Upper lobe of left lung (tissue), 6 donors: Measurements from ENCODE around the gene CDC27. TPM values are rescaled to one million over a fixed set of nuclear protein-coding genes. Genes with fewer than 3 reads are reported as not detected.

Source experiments
- ATAC-seq, 2 donors: fragments of 200-7000 bp; cut with Tn5 transposase; one replicate each; pipeline ENCODE4 v1.9.1; 2022; ENCODE audit warnings: mild to moderate bottlenecking in 2 of 2, moderate library complexity in 2 of 2; ENCODE audit not compliant: low FRiP score in 2 of 2
- DNase-seq, 2 donors: peaks; one replicate each; pipeline ENCODE4 v3.0.0-alpha.2; 2019 to 2020
- H3K27ac ChIP-seq, 4 donors: fragments of 200-600 bp; sonication (generic); one replicate each; pipeline ENCODE4 v1.5.1; 2016 to 2019
- H3K27me3 ChIP-seq, 4 donors: fragments of 200-600 bp; sonication (generic); one replicate each; pipeline ENCODE4 v1.5.1; 2017 to 2019
- H3K36me3 ChIP-seq, 4 donors: fragments of 200-600 bp; sonication (generic); one replicate each; pipeline ENCODE4 v1.5.1; 2016 to 2019
- H3K4me1 ChIP-seq, 4 donors: fragments of 200-600 bp; sonication (generic); one replicate each; pipeline ENCODE4 v1.5.1; 2018 to 2019
- H3K4me3 ChIP-seq, 4 donors: fragments of 200-600 bp; sonication (generic); one replicate each; pipeline ENCODE4 v1.5.1; 2017 to 2019; ENCODE audit warnings: mild to moderate bottlenecking in 2 of 4, moderate library complexity in 1 of 4
- H3K9me3 ChIP-seq, 4 donors: fragments of 200-600 bp; sonication (generic); one replicate each; pipeline ENCODE4 v1.5.1; 2018 to 2019
- EP300 ChIP-seq, 4 donors: sonication (generic); formaldehyde crosslinking; IDR thresholded peaks; one replicate each; pipeline ENCODE4 v1.5.1; 2017; ENCODE audit warnings: antibody characterized with exemption in 4 of 4, control low read depth in 2 of 4
- POLR2A ChIP-seq, 4 donors: fragments of 450-650 bp; IDR thresholded peaks; one replicate each; pipeline ENCODE4 v1.5.1; 2016 to 2017; ENCODE audit warnings: antibody characterized with exemption in 4 of 4, mild to moderate bottlenecking in 2 of 4
- POLR2AphosphoS5 ChIP-seq, 2 donors: sonication (generic); formaldehyde crosslinking; IDR thresholded peaks; one replicate each; pipeline ENCODE4 v1.5.1; 2017; ENCODE audit warnings: antibody characterized with exemption in 2 of 2
- WGBS, 2 donors: methylation state at CpG; one replicate each; pipeline ENCODE4 v1.1.5; 2017 to 2018; 5-methylcytosine and 5-hydroxymethylcytosine counted together
- total RNA-seq, 6 donors: library from RNA; depleted of rRNA in 4 of 6; stranded (reverse); fragments of >200 nt in 4 of 6; gene quantifications; one replicate each; pipeline versions ENCODE4 v1.1.0 to v1.2.1, GENCODE V29; 2016 to 2021
- TF ChIP-seq, protein P1 (sequence below), 6 experiments: fragments of 450-650 bp in 4 of 6; fragments of 200-600 bp in 2 of 6; sonication (generic) in 2 of 6; IDR thresholded peaks; one replicate each; pipeline ENCODE4 v1.5.1; 2016 to 2019; ENCODE audit warnings: antibody characterized with exemption in 6 of 6
- donor health status: DM: no; HTN: no; CAD: no; lungs with moderate emphysema.
- donor health status: DM: no; HTN: yes; CAD: no; lungs with severe emphysema.

CDC27 gene
- total RNA-seq, 6 donors from 2014 or later, result 40.3 to 74.8 (median 55.1) TPM

DNA sequence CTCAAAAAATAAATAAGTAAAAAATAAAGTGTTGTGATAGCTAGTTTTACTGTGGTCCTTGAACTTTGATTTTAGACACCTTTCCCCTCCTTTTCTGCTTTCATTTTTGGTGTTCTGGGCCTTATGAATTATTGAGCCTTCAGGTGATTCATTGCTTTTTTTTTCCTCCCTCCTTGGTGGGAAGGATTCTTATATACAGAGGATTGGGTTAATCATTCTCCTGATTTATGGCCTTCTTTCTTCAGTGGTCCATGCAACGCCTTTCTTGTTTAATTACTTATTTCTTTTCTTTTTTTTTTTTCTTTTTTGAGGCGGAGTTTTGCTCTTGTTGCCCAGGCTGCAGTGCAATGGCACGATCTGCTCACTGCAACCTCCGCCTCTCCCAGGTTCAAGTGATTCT is 12.1 kb upstream of the CDC27 start:
- Histone ChIP-seq H3K27me3 (no peaks in the 10 kb centered on the region), H3K9me3 (no peaks in the 10 kb centered on the region), H3K27ac (no peak overlapping the region), H3K4me3 (no peak overlapping the region), H3K36me3 (no peaks in the 10 kb centered on the region), H3K4me1 (peaks cover 17 to 25% (median 22%) of the 10 kb centered on the region in 4 donors)
- ATAC-seq (no peak), DNase-seq (no peak)
- TF ChIP-seq POLR2AphosphoS5 (IDR thresholded peaks at IDR 0.05), result no peak
- TF ChIP-seq, protein P1, sequence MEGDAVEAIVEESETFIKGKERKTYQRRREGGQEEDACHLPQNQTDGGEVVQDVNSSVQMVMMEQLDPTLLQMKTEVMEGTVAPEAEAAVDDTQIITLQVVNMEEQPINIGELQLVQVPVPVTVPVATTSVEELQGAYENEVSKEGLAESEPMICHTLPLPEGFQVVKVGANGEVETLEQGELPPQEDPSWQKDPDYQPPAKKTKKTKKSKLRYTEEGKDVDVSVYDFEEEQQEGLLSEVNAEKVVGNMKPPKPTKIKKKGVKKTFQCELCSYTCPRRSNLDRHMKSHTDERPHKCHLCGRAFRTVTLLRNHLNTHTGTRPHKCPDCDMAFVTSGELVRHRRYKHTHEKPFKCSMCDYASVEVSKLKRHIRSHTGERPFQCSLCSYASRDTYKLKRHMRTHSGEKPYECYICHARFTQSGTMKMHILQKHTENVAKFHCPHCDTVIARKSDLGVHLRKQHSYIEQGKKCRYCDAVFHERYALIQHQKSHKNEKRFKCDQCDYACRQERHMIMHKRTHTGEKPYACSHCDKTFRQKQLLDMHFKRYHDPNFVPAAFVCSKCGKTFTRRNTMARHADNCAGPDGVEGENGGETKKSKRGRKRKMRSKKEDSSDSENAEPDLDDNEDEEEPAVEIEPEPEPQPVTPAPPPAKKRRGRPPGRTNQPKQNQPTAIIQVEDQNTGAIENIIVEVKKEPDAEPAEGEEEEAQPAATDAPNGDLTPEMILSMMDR (IDR thresholded peaks at IDR 0.05), result no peak
- 88 to 93% methylated on average over 4 of the region's 4 CpGs for WGBS, 2 donors

DNA sequence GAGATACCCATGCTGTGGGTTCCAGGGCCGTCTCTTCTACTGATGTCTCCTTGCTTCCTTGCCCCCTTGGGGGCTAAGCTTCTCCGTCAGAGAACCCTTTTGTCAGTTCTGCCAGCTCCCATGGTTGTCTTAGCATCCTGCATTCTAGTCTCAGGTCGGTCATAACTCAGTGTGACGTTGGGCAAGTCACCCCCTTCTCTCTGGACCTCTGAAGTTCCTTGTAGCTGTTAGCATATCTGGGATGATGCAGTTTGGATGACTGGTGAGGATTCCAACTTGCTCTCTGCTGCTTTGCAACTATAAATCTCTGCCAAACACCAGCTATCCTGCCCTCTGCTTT is 11.2 kb upstream of the CDC27 start:
- peak in 1 of 2 donors; percentile 20 for ATAC-seq
- H3K4me1 ChIP-seq, result peaks cover 9 to 17% (median 14%) of the 10 kb centered on the region in 4 donors
- WGBS, 2 donors, result 68 to 70% methylated on average over 4 of the region's 4 CpGs
- no peak for DNase-seq
- H3K36me3 ChIP-seq, result no peaks in the 10 kb centered on the region
- H3K27ac ChIP-seq, result peak overlapping the region in 2 of 4 donors; percentile 10 to 16
- H3K4me3 ChIP-seq, result no peak overlapping the region
- H3K9me3 ChIP-seq, result no peaks in the 10 kb centered on the region
- TF ChIP-seq POLR2A (IDR thresholded peaks at IDR 0.05), result no peak
- TF ChIP-seq, protein P1 (IDR thresholded peaks at IDR 0.05), result no peak
- no peak for TF ChIP-seq EP300 (IDR thresholded peaks at IDR 0.05)
- no peak for TF ChIP-seq POLR2AphosphoS5 (IDR thresholded peaks at IDR 0.05)
- no peaks in the 10 kb centered on the region for H3K27me3 ChIP-seq

- 90 to 93% methylated on average over 8 of the region's 8 CpGs for WGBS, 2 donors
- Histone ChIP-seq H3K4me3 (no peak overlapping the region), H3K27ac (peak overlapping the region in 2 of 4 donors; percentile 10 to 16), H3K4me1 (peaks cover 4 to 12% (median 9%) of the 10 kb centered on the region in 4 donors), H3K9me3 (no peaks in the 10 kb centered on the region), H3K27me3 (no peaks in the 10 kb centered on the region), H3K36me3 (no peaks in the 10 kb centered on the region)
- no peak for TF ChIP-seq EP300 (IDR thresholded peaks at IDR 0.05)
- TF ChIP-seq, protein P1 (IDR thresholded peaks at IDR 0.05), result no peak
- TF ChIP-seq POLR2AphosphoS5 (IDR thresholded peaks at IDR 0.05), result no peak
- no peak for TF ChIP-seq POLR2A (IDR thresholded peaks at IDR 0.05)
- DNase-seq (no peak), ATAC-seq (peak in 1 of 2 donors; percentile 68)
Observed at GRCh38 chr17:47199627-47200324, 10.7 kb upstream of the CDC27 start.

DNA sequence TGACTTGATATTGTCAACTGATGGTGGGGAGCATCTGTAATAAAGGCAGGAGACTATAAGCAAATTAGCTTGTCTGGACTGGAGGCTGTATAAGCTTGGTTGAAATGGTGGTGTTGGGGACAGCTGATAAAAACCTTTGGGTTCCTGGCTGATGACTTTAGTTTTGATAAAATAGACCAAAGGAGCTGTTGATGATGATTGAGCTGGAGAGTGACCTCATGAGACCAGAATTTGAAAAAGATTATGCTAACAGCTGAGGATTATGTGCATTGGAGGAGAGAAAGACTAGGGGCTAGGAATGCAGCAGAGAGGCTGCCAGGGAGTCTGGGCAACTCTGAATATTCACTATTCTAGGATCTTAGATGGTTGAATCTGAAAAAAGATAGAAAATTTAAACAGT is 8.7 kb upstream of the CDC27 start:
- Histone ChIP-seq H3K36me3 (no peaks in the 10 kb centered on the region), H3K27ac (no peak overlapping the region), H3K4me1 (peaks cover 0 to 3% (median 0%) of the 10 kb centered on the region in 4 donors), H3K4me3 (no peak overlapping the region), H3K9me3 (no peaks in the 10 kb centered on the region), H3K27me3 (no peaks in the 10 kb centered on the region)
- DNase-seq, result no peak
- no peak for ATAC-seq
- no peak for TF ChIP-seq POLR2AphosphoS5 (IDR thresholded peaks at IDR 0.05)

DNA sequence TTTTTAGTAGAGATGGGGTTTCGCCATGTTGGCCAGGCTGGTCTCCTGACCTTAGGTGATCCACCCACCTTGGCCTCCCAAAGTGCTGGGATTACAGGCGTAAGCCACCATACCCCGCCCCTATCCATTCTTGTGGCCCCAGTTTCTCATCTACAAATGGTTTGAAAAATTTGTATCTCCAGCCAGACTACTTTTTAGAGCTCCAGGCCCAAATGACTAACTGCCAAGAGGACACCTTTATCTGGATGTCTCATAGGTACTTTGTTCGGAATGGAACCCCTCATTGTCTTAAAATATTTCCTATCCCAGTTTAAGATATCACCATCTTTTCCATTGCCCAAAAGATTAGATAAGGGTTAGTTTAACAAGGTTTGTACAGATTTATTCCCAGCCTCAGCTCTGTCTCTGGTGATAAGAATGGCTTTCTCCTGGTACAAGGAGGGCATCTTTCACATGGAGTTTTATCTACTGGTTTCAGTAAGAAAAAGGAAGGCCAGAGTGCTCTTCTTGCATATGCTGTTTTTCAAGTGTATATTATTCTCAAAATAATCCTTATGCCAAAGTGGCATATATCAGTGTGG is 4.9 kb upstream of the CDC27 start:
- Histone ChIP-seq H3K36me3 (no peaks in the 10 kb centered on the region), H3K4me3 (no peak overlapping the region), H3K4me1 (peaks cover 0 to 6% (median 0%) of the 10 kb centered on the region in 4 donors), H3K9me3 (no peaks in the 10 kb centered on the region), H3K27ac (no peak overlapping the region), H3K27me3 (no peaks in the 10 kb centered on the region)
- ATAC-seq (no peak), DNase-seq (no peak)
- TF ChIP-seq, protein P1 (IDR thresholded peaks at IDR 0.05), result no peak
- no peak for TF ChIP-seq POLR2A (IDR thresholded peaks at IDR 0.05)
- no peak for TF ChIP-seq POLR2AphosphoS5 (IDR thresholded peaks at IDR 0.05)
- no peak for TF ChIP-seq EP300 (IDR thresholded peaks at IDR 0.05)
- WGBS, 2 donors, result 96 to 100% methylated on average over 4 of the region's 4 CpGs
